ENCODE data around the gene MTHFD2.

GRCh38 chr2:74177696-74178095 lies 20.7 kb upstream of the MTHFD2 start:
- TF ChIP-seq, protein P1, sequence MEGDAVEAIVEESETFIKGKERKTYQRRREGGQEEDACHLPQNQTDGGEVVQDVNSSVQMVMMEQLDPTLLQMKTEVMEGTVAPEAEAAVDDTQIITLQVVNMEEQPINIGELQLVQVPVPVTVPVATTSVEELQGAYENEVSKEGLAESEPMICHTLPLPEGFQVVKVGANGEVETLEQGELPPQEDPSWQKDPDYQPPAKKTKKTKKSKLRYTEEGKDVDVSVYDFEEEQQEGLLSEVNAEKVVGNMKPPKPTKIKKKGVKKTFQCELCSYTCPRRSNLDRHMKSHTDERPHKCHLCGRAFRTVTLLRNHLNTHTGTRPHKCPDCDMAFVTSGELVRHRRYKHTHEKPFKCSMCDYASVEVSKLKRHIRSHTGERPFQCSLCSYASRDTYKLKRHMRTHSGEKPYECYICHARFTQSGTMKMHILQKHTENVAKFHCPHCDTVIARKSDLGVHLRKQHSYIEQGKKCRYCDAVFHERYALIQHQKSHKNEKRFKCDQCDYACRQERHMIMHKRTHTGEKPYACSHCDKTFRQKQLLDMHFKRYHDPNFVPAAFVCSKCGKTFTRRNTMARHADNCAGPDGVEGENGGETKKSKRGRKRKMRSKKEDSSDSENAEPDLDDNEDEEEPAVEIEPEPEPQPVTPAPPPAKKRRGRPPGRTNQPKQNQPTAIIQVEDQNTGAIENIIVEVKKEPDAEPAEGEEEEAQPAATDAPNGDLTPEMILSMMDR (IDR thresholded peaks at IDR 0.05) = no peak
- TF ChIP-seq EZH2phosphoT487 (IDR thresholded peaks at IDR 0.05) (no peak), EZH2 (IDR thresholded peaks at IDR 0.05) (no peak)
